NB4 (cell line): ENCODE results near the gene XXYLT1.

Experiments used
- DNase-seq: peaks from one replicate; pipeline ENCODE4 v3.0.0; 2010; ENCODE audit warnings: low read depth
- H3K4me3 ChIP-seq: one replicate; pipeline ENCODE4 v1.5.1; 2011; ENCODE audit warnings: mild to moderate bottlenecking, low read depth, low read length, moderate library complexity
- CTCF ChIP-seq: IDR thresholded peaks from one replicate; pipeline ENCODE4 v1.5.1; 2012; ENCODE audit warnings: low read depth, low read length
- MAX ChIP-seq: IDR thresholded peaks from 2 replicates; pipeline ENCODE4 v1.6.1; 2011; ENCODE audit warnings: low read depth, low read length
- MYC ChIP-seq: IDR thresholded peaks from 2 replicates; pipeline ENCODE4 v1.6.1; 2011; ENCODE audit warnings: low read depth, low read length
- POLR2A ChIP-seq: IDR thresholded peaks from 2 replicates; pipeline ENCODE4 v1.6.1; 2011; ENCODE audit warnings: mild to moderate bottlenecking; ENCODE audit not compliant: insufficient read length; ENCODE audit errors: extremely low read depth

XXYLT1 gene

GRCh38 chr3:195147649-195148080 is 123.3 kb downstream of the XXYLT1 start:
- TF ChIP-seq MAX (no peak), POLR2A (no peak), MYC (no peak), CTCF (no peak)
- H3K4me3 ChIP-seq = no peak overlapping the region
- DNase-seq = no peak

- TF ChIP-seq MAX (no peak), CTCF (no peak), POLR2A (no peak), MYC (no peak)
- no peak overlapping the region for H3K4me3 ChIP-seq
- DNase-seq = no peak
Measured at GRCh38 chr3:195146131-195146530, 124.8 kb downstream of the XXYLT1 start.

- TF ChIP-seq POLR2A (no peak), MAX (no peak), CTCF (no peak), MYC (no peak)
- no peak overlapping the region for H3K4me3 ChIP-seq
- DNase-seq = no peak
Measured at GRCh38 chr3:195145579-195145978, 125.4 kb downstream of the XXYLT1 start.

DNA sequence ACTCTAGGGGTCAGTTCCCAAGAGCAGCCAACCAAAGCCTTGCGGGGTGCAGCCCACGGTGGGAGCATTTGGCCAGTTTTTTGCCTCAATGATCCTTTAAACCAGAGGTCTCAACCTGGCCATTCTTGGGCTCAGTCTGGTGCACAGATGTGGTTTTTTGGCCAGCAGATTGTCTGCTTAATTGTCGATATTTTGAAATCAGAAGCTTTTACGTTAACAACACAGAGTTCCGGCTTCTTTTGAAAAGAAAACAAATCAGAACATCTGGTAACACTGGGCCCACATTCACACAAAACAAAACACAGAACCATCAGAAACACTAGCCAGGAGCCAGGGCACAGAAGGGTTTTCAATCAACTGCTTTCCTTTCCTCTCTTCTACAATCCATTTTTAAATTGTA is 127.7 kb downstream of the XXYLT1 start:
- TF ChIP-seq POLR2A = no peak
- TF ChIP-seq CTCF = no peak
- TF ChIP-seq MYC = no peak
- TF ChIP-seq MAX = no peak
- DNase-seq = no peak
- H3K4me3 ChIP-seq = no peak overlapping the region

DNA sequence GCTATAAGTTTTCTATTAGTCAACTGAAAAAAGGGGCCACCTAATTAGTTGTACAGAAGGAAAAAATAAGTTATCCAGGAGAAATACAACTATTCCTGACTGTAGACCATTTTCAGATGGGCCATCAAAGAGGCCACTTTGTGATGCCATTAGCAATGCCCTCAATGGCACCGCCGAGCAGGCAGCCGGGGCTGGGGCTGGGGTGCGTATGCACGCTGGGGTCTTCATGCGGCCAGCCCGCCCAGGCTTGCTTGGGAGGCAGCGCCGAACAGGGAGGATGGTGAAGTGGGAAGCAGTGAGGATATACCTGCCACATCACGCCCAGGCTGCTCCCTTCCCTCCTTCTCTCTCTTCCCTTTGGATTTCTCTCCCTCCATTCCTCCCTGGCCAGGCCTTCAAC is 128.4 kb downstream of the XXYLT1 start:
- H3K4me3 ChIP-seq = no peak overlapping the region
- TF ChIP-seq MYC (no peak), CTCF (no peak), MAX (no peak), POLR2A (no peak)
- DNase-seq = no peak
